GM12891 (cell line): ENCODE data around the gene SELENOT.

Experiments
- POLR2A ChIP-seq: IDR thresholded peaks from 2 replicates; pipeline ENCODE4 v1.6.1; 2011; ENCODE audit warnings: low read depth, low read length, control low read depth
- POLR2AphosphoS5 ChIP-seq: IDR thresholded peaks from 2 replicates; pipeline ENCODE4 v1.6.1; 2011; ENCODE audit warnings: low read depth, low read length, control low read depth
- SPI1 ChIP-seq: IDR thresholded peaks from 2 replicates; pipeline ENCODE4 v1.6.1; 2011; ENCODE audit warnings: low read depth, low read length, control low read depth
- TAF1 ChIP-seq: IDR thresholded peaks from 2 replicates; pipeline ENCODE4 v1.6.1; 2011; ENCODE audit warnings: low read depth, low read length, control low read depth

- TF ChIP-seq POLR2A = no peak
- no peak for TF ChIP-seq SPI1
- TF ChIP-seq POLR2AphosphoS5 = no peak
- no peak for TF ChIP-seq TAF1
These were observed 5.5 kb upstream of the SELENOT start for GRCh38 chr3:150597646-150598045.
